Endothelial cell of umbilical vein (primary cell): ENCODE measurements around the gene CETP. TPM values are rescaled to one million over a fixed set of nuclear protein-coding genes. Genes with fewer than 3 reads are reported as not detected.

Source experiments
- BruUV-seq: library from RNA; stranded (reverse); fragments of 400-500 nt; replicated peaks from 2 replicates; lab custom pipeline; 2021; lab: Mats Ljungman, UMichigan
- CTCF ChIA-PET: fragments of 300-600, 350-600 bp; sonication (Branson Sonifier 250); formaldehyde crosslinking; loops from one replicate; lab custom pipeline; 2021; ENCODE audit warnings: antibody characterized with exemption, inconsistent platforms; lab: Charles Lee
- POLR2A ChIA-PET: fragments of 300-600, 350-600 bp; sonication (Branson Sonifier 250); formaldehyde crosslinking; loops from one replicate; lab custom pipeline; 2021; ENCODE audit warnings: antibody characterized with exemption, inconsistent platforms; lab: Charles Lee
- DNase-seq: peaks from one replicate; pipeline ENCODE4 v3.0.0-alpha.2; 2011; ENCODE audit warnings: low read depth, low spot score
- FAIRE-seq: peaks from 2 replicates; lab custom pipeline; 2011; peaks lifted over from hg19 to GRCh38; lab: Jason Lieb, UNC
- H2AFZ ChIP-seq: 2 replicates; pipeline ENCODE4 v1.6.0; 2012; ENCODE audit warnings: low read depth, low read length, control low read depth, inconsistent platforms
- H3K27ac ChIP-seq: 2 replicates; pipeline ENCODE4 v1.5.1; 2011; ENCODE audit warnings: low read depth, mild to moderate bottlenecking, control low read depth, low read length, moderate library complexity; ENCODE audit not compliant: insufficient read depth
- H3K27me3 ChIP-seq, 2 experiments: 2 replicates each; pipeline versions ENCODE4 v1.6.0 to v1.6.1; 2011; ENCODE audit warnings: low read length in 2 of 2, mixed read lengths in 1 of 2; ENCODE audit not compliant: control insufficient read depth in 2 of 2, insufficient read depth in 2 of 2
- H3K36me3 ChIP-seq, 2 experiments: 2 replicates in 1 of 2; 3 replicates in 1 of 2; pipeline ENCODE4 v1.5.1; 2011; ENCODE audit warnings: low read length in 2 of 2, mild to moderate bottlenecking in 1 of 2, moderate library complexity in 1 of 2; ENCODE audit not compliant: control insufficient read depth in 2 of 2, insufficient read depth in 2 of 2; ENCODE audit errors: extremely low read depth in 1 of 2
- H3K4me1 ChIP-seq: 3 replicates; pipeline ENCODE4 v1.5.1; 2011; ENCODE audit warnings: mild to moderate bottlenecking, low read length; ENCODE audit not compliant: control insufficient read depth, insufficient read depth; ENCODE audit errors: extremely low read depth
- H3K4me2 ChIP-seq: 2 replicates; pipeline ENCODE4 v1.6.1; 2011; ENCODE audit warnings: low read length, control low read depth, mixed read lengths; ENCODE audit not compliant: insufficient read depth
- H3K4me3 ChIP-seq, 3 experiments: fragments of 200-600 bp in 1 of 3; sonication (generic), shearing (Covaris generic) in 1 of 3; replicated peaks in 1 of 3; 2 replicates each; pipeline ENCODE4 v1.5.1; 2011 to 2016; ENCODE audit warnings: control low read depth in 3 of 3, low read length in 3 of 3, mild to moderate bottlenecking in 2 of 3, inconsistent platforms in 1 of 3, low read depth in 1 of 3, moderate library complexity in 1 of 3; ENCODE audit not compliant: insufficient read depth in 1 of 3
- H3K79me2 ChIP-seq: 2 replicates; pipeline ENCODE4 v1.6.0; 2012; ENCODE audit warnings: low read length, inconsistent platforms; ENCODE audit not compliant: control insufficient read depth, insufficient read depth
- H3K9ac ChIP-seq: replicated peaks from 2 replicates; pipeline ENCODE3; 2011; ENCODE audit warnings: low read length, control low read depth; ENCODE audit not compliant: insufficient read depth; ENCODE audit errors: extremely low read depth
- H3K9me1 ChIP-seq: replicated peaks from 3 replicates; pipeline ENCODE4 v1.6.0; 2011; ENCODE audit warnings: mild to moderate bottlenecking, low read length; ENCODE audit not compliant: control insufficient read depth, insufficient read depth; ENCODE audit errors: extremely low read depth
- H3K9me3 ChIP-seq: replicated peaks from 2 replicates; pipeline ENCODE4 v1.5.1; 2012; ENCODE audit warnings: low read length, inconsistent platforms; ENCODE audit not compliant: control insufficient read depth, insufficient read depth
- H4K20me1 ChIP-seq: replicated peaks from 2 replicates; pipeline ENCODE3; 2011; ENCODE audit warnings: mild to moderate bottlenecking, low read length; ENCODE audit not compliant: control insufficient read depth, insufficient read depth; ENCODE audit errors: extremely low read depth
- JUN ChIP-seq: IDR thresholded peaks from 2 replicates; pipeline ENCODE4 v1.6.1; 2011; ENCODE audit warnings: borderline replicate concordance, low read depth; ENCODE audit not compliant: insufficient read length, insufficient read depth
- POLR2AphosphoS5 ChIP-seq: IDR thresholded peaks from 2 replicates; pipeline ENCODE4 v1.6.1; 2012; ENCODE audit warnings: low read depth, mild to moderate bottlenecking, control low read depth, low read length, moderate library complexity; ENCODE audit not compliant: insufficient read depth
- dilution Hi-C: fragments of 300-500 bp; cut with MboI; formaldehyde crosslinking; loops from one replicate; pipeline ENCODE4 v1.15.0; 2019; ENCODE audit warnings: low sequenced_read_pairs; ENCODE audit not compliant: extremely low pct_ligation_motif_present
- intact Hi-C: fragments of 100-400 bp; cut with micrococcal nuclease; formaldehyde crosslinking; loops from one replicate; pipeline ENCODE4 v1.10.0; 2022
- polyA plus RNA-seq, 4 experiments: library from polyadenylated mRNA; depleted of rRNA in 3 of 4; stranded (reverse) in 3 of 4; unstranded in 1 of 4; fragments of >200 nt; gene quantifications; 2 replicates each; pipeline versions ENCODE4 v1.2.1 to v1.2.3, GENCODE V29; 2011 to 2012; ENCODE audit warnings: missing spikeins in 1 of 4
- total RNA-seq: library from RNA; stranded (reverse); gene quantifications from 2 replicates; pipeline ENCODE4 v1.2.3, GENCODE V29; 2021
- TF ChIP-seq, protein P1 (sequence below): IDR thresholded peaks from 2 replicates; pipeline ENCODE4 v1.6.1; 2011; ENCODE audit not compliant: insufficient read depth, insufficient read length
- TF ChIP-seq, protein P2 (sequence below), 2 donors: IDR thresholded peaks; 1 replicate in 1 of 2; 2 replicates in 1 of 2; pipeline ENCODE4 v1.5.1; 2011; ENCODE audit warnings: low read length in 2 of 2, mild to moderate bottlenecking in 2 of 2, moderate library complexity in 2 of 2, control low read depth in 1 of 2, inconsistent platforms in 1 of 2, low read depth in 1 of 2; ENCODE audit not compliant: insufficient read depth in 1 of 2; ENCODE audit errors: extremely low read depth in 1 of 2

Gene CETP
- total and polyA plus RNA-seq, 2 donors (not counting 3 experiments of a cell fraction or from before 2014, with no cell fraction given): 2.2 to 2.8 TPM

DNA sequence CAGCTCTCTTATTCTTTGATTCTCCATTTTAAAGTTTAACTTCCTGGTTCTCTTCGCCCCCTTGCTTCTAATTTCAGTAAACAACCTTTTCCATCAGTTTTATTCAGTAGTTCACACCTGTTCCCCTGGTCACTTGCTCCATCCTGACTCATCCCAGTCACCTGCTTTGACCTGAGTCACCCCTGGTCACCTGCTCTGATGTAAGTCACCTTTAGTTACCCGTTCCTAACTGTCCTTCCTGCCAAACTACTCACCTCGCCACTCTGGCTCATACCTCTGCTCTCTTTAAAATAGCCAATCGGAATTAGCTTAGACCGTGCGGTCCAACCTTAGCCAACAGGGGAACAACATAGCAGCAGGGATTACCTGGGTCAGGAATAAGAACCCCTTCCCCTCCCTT is 22.9 kb downstream of the CETP start:
- no peaks in the 10 kb centered on the region for H4K20me1 ChIP-seq
- dilution Hi-C loops: no loop called here
- DNase-seq: no peak
- H3K36me3 ChIP-seq: no peaks in the 10 kb centered on the region
- POLR2A ChIA-PET: no interaction called here
- H3K27ac ChIP-seq: no peak overlapping the region
- BruUV-seq: no TSS peak
- no peaks in the 10 kb centered on the region for H3K9me3 ChIP-seq
- H3K9ac ChIP-seq: no peak overlapping the region
- intact Hi-C loops: no loop called here
- H3K27me3 ChIP-seq: no peaks in the 10 kb centered on the region
- TF ChIP-seq, protein P1, sequence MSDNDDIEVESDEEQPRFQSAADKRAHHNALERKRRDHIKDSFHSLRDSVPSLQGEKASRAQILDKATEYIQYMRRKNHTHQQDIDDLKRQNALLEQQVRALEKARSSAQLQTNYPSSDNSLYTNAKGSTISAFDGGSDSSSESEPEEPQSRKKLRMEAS: no peak
- no peak for TF ChIP-seq JUN
- TF ChIP-seq POLR2AphosphoS5: no peak
- TF ChIP-seq, protein P2, sequence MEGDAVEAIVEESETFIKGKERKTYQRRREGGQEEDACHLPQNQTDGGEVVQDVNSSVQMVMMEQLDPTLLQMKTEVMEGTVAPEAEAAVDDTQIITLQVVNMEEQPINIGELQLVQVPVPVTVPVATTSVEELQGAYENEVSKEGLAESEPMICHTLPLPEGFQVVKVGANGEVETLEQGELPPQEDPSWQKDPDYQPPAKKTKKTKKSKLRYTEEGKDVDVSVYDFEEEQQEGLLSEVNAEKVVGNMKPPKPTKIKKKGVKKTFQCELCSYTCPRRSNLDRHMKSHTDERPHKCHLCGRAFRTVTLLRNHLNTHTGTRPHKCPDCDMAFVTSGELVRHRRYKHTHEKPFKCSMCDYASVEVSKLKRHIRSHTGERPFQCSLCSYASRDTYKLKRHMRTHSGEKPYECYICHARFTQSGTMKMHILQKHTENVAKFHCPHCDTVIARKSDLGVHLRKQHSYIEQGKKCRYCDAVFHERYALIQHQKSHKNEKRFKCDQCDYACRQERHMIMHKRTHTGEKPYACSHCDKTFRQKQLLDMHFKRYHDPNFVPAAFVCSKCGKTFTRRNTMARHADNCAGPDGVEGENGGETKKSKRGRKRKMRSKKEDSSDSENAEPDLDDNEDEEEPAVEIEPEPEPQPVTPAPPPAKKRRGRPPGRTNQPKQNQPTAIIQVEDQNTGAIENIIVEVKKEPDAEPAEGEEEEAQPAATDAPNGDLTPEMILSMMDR (IDR thresholded peaks at IDR 0.05; ENCODE audit: extremely low read depth in 1 of 2, insufficient read depth in 1 of 2, low read depth in 1 of 2, low read length in 2 of 2): no peak
- FAIRE-seq: no peak
- H2AFZ ChIP-seq: no peak overlapping the region
- H3K9me1 ChIP-seq: no peaks in the 10 kb centered on the region
- no peaks in the 10 kb centered on the region for H3K79me2 ChIP-seq
- H3K4me3 ChIP-seq: no peak overlapping the region
- CTCF ChIA-PET: interaction anchor here (0.9 to 2.1 kb wide), 3 partner anchors 20 to 108 kb away, joined by 3 to 8 read pairs (median 3); partner anchors contain the start of gene CPNE2
- no peak overlapping the region for H3K4me2 ChIP-seq
- peaks cover 8% of the 10 kb centered on the region for H3K4me1 ChIP-seq
